Pulmonary artery endothelial cell (primary cell): ENCODE measurements around the gene ELP4. TPM values are rescaled to one million over a fixed set of nuclear protein-coding genes. Genes with fewer than 3 reads are reported as not detected.
"Not testable (repeated sequence)": the region's sequence is repeated elsewhere in the genome, so short reads cannot be mapped to it uniquely, and the experiment has no call there.

Source experiments
- DNase-seq: peaks from one replicate; pipeline ENCODE4 v3.0.0-alpha.2; 2011; ENCODE audit warnings: low read depth, low spot score
- total RNA-seq: library from RNA; depleted of rRNA; stranded (reverse); fragments of >200 nt; gene quantifications from 2 replicates; pipeline ENCODE4 v1.2.3, GENCODE V29; 2014

Gene ELP4
- total RNA-seq, 1 donor from 2014 or later: 15.0 TPM

DNA sequence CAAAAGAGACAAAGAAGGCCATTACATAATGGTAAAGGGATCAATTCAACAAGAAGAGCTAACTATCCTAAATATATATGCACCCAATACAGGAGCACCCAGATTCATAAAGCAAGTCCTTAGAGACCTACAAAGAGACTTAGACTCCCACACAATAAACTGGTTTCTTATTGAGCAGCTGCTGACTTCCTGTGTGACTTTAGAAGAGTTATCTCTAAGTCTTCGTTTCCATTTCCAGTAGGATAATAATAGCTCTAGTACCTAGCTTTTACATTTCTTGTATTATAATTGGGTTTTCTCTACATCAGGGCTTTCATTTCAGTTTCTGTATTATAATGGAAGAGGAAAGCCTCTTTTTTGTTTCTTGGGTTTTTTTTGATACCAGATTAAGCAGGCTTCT is 187.5 kb downstream of the ELP4 start:
- DNase-seq: not testable (repeated sequence)

DNA sequence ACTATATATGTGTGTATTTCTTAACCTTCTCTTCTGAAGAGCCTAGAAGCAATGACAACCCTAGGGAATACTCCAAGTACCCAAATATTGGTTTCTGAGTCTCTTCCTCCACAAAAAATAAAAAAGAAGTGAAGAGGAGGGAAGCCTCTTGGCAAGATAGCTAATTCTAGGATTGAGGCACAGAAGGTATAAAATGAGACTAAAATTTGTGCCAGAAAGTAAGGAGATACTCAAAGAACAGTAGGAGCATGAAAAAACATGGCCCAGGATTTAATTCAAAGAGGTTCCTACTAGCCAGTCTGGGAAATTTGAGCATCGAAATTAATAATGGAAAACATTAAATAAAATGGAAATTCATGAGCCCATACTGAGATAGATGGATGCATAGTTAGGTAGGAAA is 189.5 kb downstream of the ELP4 start:
- DNase-seq: no peak

GRCh38 chr11:31702966-31703365 is 193.4 kb downstream of the ELP4 start:
- DNase-seq: no peak

GRCh38 chr11:31706357-31706756 is 196.8 kb downstream of the ELP4 start:
- DNase-seq: no peak

DNA sequence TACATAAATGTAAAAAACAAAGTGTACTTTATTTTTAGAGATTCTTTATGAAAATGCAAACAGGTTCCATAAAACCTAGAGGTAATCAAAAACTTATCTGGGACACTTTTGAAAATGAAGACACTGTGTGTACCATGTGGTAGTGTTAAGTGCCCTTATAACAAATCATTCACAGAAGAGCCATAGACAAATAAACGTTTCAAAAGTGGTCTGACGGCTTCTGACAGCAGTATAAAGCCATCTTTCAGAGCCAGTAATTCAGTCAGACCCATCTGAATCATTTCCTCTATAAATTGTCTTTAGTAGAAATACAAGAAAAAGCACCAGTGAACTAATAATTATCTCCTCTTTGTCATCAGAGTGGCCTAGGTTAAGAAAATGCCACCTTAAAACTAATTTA is 201.6 kb downstream of the ELP4 start:
- DNase-seq: no peak

DNA sequence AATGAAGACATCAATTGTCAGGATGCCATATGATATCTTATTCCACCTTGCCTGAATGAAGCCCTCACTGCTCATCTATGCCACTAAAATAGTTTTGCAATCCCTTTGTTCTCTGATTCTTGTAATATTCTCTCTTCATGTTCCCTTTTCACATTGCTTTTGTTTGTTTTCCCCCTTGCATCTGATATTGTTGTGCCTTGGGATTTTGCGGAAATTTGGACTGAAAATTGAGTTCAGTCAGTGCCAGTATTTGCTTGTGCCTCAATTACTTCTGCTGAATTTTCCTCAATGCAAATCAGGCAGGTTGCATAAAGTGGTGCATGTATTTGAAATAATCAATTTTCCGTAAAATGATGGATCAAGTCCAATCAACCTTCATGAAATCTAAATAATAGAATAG is 203.3 kb downstream of the ELP4 start:
- no peak for DNase-seq

GRCh38 chr11:31714840-31715239 is 205.3 kb downstream of the ELP4 start:
- DNase-seq: no peak

GRCh38 chr11:31720225-31720624 is 210.7 kb downstream of the ELP4 start:
- DNase-seq: no peak

- DNase-seq: no peak
Measured at GRCh38 chr11:31720671-31721365, 211.3 kb downstream of the ELP4 start.

- DNase-seq: no peak
Measured at GRCh38 chr11:31722754-31723153, 213.2 kb downstream of the ELP4 start.

- DNase-seq: no peak
Measured at GRCh38 chr11:31725176-31725575, 215.6 kb downstream of the ELP4 start.

GRCh38 chr11:31728432-31728831 is 218.9 kb downstream of the ELP4 start:
- DNase-seq: no peak

DNA sequence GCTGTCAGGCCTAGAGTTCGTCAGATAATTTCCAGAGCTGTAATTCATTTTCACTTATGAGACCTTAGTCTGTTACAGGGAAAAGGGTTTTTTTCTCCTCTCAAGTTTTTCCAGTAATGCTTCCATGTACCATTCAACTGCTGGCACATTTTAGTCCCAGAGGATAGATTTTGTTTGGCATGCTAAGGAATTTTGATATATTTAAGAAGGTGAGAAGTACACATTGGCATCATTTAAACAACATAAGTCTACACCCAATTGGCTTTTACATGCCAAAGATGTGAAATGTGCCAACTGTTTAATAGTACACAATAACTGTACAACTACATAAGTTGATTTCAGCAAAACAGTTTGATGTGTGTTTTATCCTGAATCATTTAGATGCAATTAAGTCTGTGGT is 230.6 kb downstream of the ELP4 start:
- no peak for DNase-seq

DNA sequence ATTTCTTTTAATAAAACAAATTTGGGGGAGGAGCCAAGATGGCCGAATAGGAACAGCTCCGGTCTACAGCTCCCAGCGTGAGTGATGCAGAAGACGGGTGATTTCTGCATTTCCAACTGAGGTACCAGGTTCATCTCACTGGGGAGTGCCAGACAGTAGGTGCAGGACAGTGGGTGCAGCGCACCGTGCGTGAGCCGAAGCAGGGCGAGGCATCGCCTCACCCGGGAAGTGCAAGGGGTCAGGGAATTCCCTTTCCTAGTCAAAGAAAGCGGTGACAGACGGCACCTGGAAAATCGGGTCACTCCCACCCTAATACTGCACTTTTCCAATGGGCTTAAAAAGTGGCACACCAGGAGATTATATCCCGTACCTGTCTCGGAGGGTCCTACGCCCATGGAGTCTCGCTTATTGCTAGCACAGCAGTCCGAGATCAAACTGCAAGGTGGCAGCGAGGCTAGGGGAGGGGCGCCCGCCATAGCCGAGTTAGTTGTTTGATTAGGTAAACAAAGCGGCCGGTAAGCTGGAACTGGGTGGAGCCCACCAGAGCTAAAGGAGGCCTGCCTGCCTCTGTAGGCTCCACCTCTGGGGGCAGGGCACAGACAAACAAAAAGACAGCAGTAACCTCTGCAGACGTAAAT is 231.3 kb downstream of the ELP4 start:
- not testable (repeated sequence) for DNase-seq

GRCh38 chr11:31747581-31747980 is 238.0 kb downstream of the ELP4 start:
- no peak for DNase-seq

GRCh38 chr11:31757260-31757835 is 247.8 kb downstream of the ELP4 start:
- DNase-seq: no peak

- no peak for DNase-seq
Measured at GRCh38 chr11:31761636-31762035, 252.1 kb downstream of the ELP4 start.

- DNase-seq: no peak
Measured at GRCh38 chr11:31763296-31763695, 253.7 kb downstream of the ELP4 start.

GRCh38 chr11:31764261-31764660 is 254.7 kb downstream of the ELP4 start:
- DNase-seq: no peak

GRCh38 chr11:31764766-31765165 is 255.2 kb downstream of the ELP4 start:
- DNase-seq: no peak

DNA sequence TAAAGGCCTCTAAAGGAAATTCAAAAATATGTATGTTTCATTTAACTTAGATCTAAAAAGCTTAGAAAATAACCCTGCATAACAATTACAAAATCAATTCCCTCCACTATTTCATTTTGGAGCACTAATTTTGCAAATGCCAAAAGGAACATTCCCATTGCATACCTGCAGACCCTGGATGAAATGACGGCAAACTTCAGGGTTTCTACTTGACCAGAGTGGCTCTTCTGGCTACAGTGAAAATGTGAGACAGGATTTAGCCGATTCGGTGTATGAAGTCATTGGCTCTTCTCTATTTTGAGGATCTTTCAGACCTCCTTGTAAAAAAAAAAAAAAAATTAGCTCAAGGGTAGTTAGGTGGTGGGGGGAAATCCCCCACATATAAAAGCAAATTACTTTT is 257.5 kb downstream of the ELP4 start:
- no peak for DNase-seq

- DNase-seq: no peak
Measured at GRCh38 chr11:31767685-31768084, 258.1 kb downstream of the ELP4 start.
